Loucy (cell line): ENCODE data around the gene ATP6V0A4.

ENCODE experiments used
- H2AFZ ChIP-seq: fragments of 200-600 bp; sonication (generic); 2 replicates; pipeline ENCODE4 v1.6.0; 2016; ENCODE audit warnings: antibody characterized with exemption, mild to moderate bottlenecking, low read length, moderate library complexity
- H3F3A ChIP-seq: fragments of 200-600 bp; 2 replicates; pipeline ENCODE4 v1.6.0; 2016; ENCODE audit warnings: antibody characterized with exemption, low read depth, mild to moderate bottlenecking
- H3K27me3 ChIP-seq: fragments of 200-600 bp; sonication (generic); 2 replicates; pipeline ENCODE4 v1.6.1; 2014; ENCODE audit warnings: low read length, mild to moderate bottlenecking; ENCODE audit not compliant: insufficient read depth, poor library complexity, severe bottlenecking
- H3K36me3 ChIP-seq: fragments of 200-600 bp; sonication (generic); 2 replicates; pipeline ENCODE4 v1.6.1; 2016; ENCODE audit warnings: low read length; ENCODE audit not compliant: insufficient read depth
- H3K4me1 ChIP-seq: fragments of 200-600 bp; sonication (generic); 2 replicates; pipeline ENCODE4 v1.5.1; 2014; ENCODE audit warnings: low read length, mild to moderate bottlenecking; ENCODE audit not compliant: insufficient read depth, poor library complexity, severe bottlenecking
- H3K4me2 ChIP-seq: fragments of 200-600 bp; sonication (generic); 2 replicates; pipeline ENCODE4 v1.6.0; 2014; ENCODE audit warnings: antibody characterized with exemption, low read length, low read depth, mild to moderate bottlenecking; ENCODE audit not compliant: poor library complexity, severe bottlenecking
- H3K4me3 ChIP-seq: fragments of 200-600 bp; sonication (generic); 2 replicates; pipeline ENCODE4 v1.5.1; 2014; ENCODE audit warnings: low read length, mild to moderate bottlenecking, mixed read lengths; ENCODE audit not compliant: poor library complexity, severe bottlenecking
- H3K79me2 ChIP-seq: fragments of 200-600 bp; sonication (generic); 2 replicates; pipeline ENCODE4 v1.6.1; 2014; ENCODE audit warnings: low read length; ENCODE audit not compliant: insufficient read depth
- H3K9ac ChIP-seq: fragments of 200-600 bp; sonication (generic); 2 replicates; pipeline ENCODE4 v1.6.0; 2014; ENCODE audit warnings: mild to moderate bottlenecking, low read depth, low read length, moderate library complexity; ENCODE audit not compliant: poor library complexity, severe bottlenecking
- H3K9me2 ChIP-seq: fragments of 200-600 bp; sonication (generic); replicated peaks from 2 replicates; pipeline ENCODE4 v1.6.1; 2016; ENCODE audit warnings: low read depth, low read length, mixed read lengths
- H3K9me3 ChIP-seq: fragments of 200-600 bp; sonication (generic); 2 replicates; pipeline ENCODE4 v1.6.1; 2014; ENCODE audit warnings: mild to moderate bottlenecking, antibody characterized with exemption, low read length, low read depth; ENCODE audit not compliant: insufficient read depth
- H4K20me1 ChIP-seq: fragments of 200-600 bp; sonication (generic); 2 replicates; pipeline ENCODE4 v1.6.0; 2014; ENCODE audit warnings: antibody characterized with exemption, low read length, mild to moderate bottlenecking; ENCODE audit not compliant: insufficient read depth, poor library complexity, severe bottlenecking
- CTCF ChIP-seq: fragments of 200-600 bp; sonication (generic); conservative IDR thresholded peaks from 2 replicates; pipeline ENCODE4 v1.5.1; 2014; ENCODE audit warnings: mild to moderate bottlenecking, antibody characterized with exemption, low read length
- EZH2phosphoT487 ChIP-seq: fragments of 200-600 bp; IDR thresholded peaks from 2 replicates; pipeline ENCODE4 v1.6.1; 2018; ENCODE audit warnings: antibody characterized with exemption, mild to moderate bottlenecking, moderate library complexity, borderline replicate concordance

ATP6V0A4 gene

GRCh38 chr7:138684340-138684739, 113.7 kb downstream of the ATP6V0A4 start:
- Histone ChIP-seq H3K27me3 (no peaks in the 10 kb centered on the region), H3F3A (no peaks in the 10 kb centered on the region), H4K20me1 (no peaks in the 10 kb centered on the region), H3K79me2 (no peaks in the 10 kb centered on the region), H3K4me2 (no peak overlapping the region), H3K9ac (no peak overlapping the region), H2AFZ (no peak overlapping the region), H3K9me3 (no peaks in the 10 kb centered on the region), H3K9me2 (no peaks in the 10 kb centered on the region), H3K36me3 (no peaks in the 10 kb centered on the region), H3K4me3 (no peak overlapping the region), H3K4me1 (no peaks in the 10 kb centered on the region)
- TF ChIP-seq CTCF (no peak), EZH2phosphoT487 (no peak)

GRCh38 chr7:138679793-138680192, 118.2 kb downstream of the ATP6V0A4 start:
- no peaks in the 10 kb centered on the region for H3K4me1 ChIP-seq

GRCh38 chr7:138670594-138670993, 127.4 kb downstream of the ATP6V0A4 start:
- TF ChIP-seq EZH2phosphoT487 (no peak), CTCF (no peak)
- Histone ChIP-seq H3K79me2 (no peaks in the 10 kb centered on the region), H3K27me3 (no peaks in the 10 kb centered on the region), H3K9me3 (no peaks in the 10 kb centered on the region), H3K36me3 (no peaks in the 10 kb centered on the region), H3K4me1 (peaks cover 32% of the 10 kb centered on the region), H3K9me2 (no peaks in the 10 kb centered on the region), H4K20me1 (no peaks in the 10 kb centered on the region), H3K4me2 (no peak overlapping the region), H3K9ac (no peak overlapping the region), H3K4me3 (no peak overlapping the region), H3F3A (no peaks in the 10 kb centered on the region), H2AFZ (no peak overlapping the region)

More at GRCh38 chr7:138679793-138680192, 118.2 kb downstream of the ATP6V0A4 start:
- no peak overlapping the region for H2AFZ ChIP-seq
- H3K4me2 ChIP-seq = no peak overlapping the region
- no peaks in the 10 kb centered on the region for H3K79me2 ChIP-seq
- no peaks in the 10 kb centered on the region for H3K27me3 ChIP-seq
- H3K36me3 ChIP-seq = no peaks in the 10 kb centered on the region
- no peaks in the 10 kb centered on the region for H3K9me2 ChIP-seq
- H3K9ac ChIP-seq = no peak overlapping the region
- H3F3A ChIP-seq = no peaks in the 10 kb centered on the region
- H4K20me1 ChIP-seq = no peaks in the 10 kb centered on the region
- TF ChIP-seq EZH2phosphoT487 = no peak
- no peak for TF ChIP-seq CTCF
- no peaks in the 10 kb centered on the region for H3K9me3 ChIP-seq
- H3K4me3 ChIP-seq = no peak overlapping the region
